ENCODE data around the gene SLC13A2. TPM values are rescaled to one million over a fixed set of nuclear protein-coding genes. Genes with fewer than 3 reads are reported as not detected.
"Not testable (repeated sequence)": the region's sequence is repeated elsewhere in the genome, so short reads cannot be mapped to it uniquely, and the experiment has no call there.

Gene SLC13A2
- not detected for polyA plus RNA-seq (2012; ENCODE audit: insufficient read depth, insufficient read length, low read depth)

- Histone ChIP-seq H3K9me3 (no peaks in the 10 kb centered on the region), H3K36me3 (no peaks in the 10 kb centered on the region), H3K27me3 (no peaks in the 10 kb centered on the region), H3K4me3 (ENCODE audit: low read depth, low read length) (no peak within 1 kb of the TSS), H3K4me1 (no peaks in the 10 kb centered on the region)
- TF ChIP-seq, protein P1, sequence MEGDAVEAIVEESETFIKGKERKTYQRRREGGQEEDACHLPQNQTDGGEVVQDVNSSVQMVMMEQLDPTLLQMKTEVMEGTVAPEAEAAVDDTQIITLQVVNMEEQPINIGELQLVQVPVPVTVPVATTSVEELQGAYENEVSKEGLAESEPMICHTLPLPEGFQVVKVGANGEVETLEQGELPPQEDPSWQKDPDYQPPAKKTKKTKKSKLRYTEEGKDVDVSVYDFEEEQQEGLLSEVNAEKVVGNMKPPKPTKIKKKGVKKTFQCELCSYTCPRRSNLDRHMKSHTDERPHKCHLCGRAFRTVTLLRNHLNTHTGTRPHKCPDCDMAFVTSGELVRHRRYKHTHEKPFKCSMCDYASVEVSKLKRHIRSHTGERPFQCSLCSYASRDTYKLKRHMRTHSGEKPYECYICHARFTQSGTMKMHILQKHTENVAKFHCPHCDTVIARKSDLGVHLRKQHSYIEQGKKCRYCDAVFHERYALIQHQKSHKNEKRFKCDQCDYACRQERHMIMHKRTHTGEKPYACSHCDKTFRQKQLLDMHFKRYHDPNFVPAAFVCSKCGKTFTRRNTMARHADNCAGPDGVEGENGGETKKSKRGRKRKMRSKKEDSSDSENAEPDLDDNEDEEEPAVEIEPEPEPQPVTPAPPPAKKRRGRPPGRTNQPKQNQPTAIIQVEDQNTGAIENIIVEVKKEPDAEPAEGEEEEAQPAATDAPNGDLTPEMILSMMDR (IDR thresholded peaks at IDR 0.05; ENCODE audit: low read depth, low read length) = no peak
- no peak for DNase-seq
Measured at GRCh38 chr17:28473542-28473941, at the start of gene SLC13A2. Gene SLC13A2 (plus strand): TSS chr17:28473644. CDS start chr17:28473713, 69 bp downstream.

DNA sequence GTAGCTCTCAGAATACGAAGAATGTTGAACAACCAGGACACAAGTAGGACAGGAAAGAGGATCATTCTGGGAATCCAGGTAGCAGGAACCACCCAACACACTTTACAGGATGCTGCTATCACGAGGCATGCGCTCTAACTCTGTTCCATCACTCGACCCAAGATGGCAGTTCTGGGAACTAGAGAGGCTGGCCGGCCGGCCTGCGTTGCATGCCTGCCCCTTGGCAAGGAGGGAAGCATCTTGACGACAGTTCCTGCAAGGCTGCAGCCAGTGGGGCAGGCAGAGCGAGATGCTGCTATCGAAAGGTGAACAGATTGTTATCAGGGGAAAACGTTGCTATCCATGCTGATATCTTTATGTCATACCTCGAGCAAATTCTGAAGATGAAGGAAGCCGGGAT is 48.2 kb upstream of the SLC13A2 start:
- Histone ChIP-seq H3K9me3 (no peaks in the 10 kb centered on the region), H3K27me3 (no peaks in the 10 kb centered on the region), H3K4me3 (ENCODE audit: low read depth, low read length) (no peak overlapping the region), H3K4me1 (no peaks in the 10 kb centered on the region), H3K36me3 (no peaks in the 10 kb centered on the region)
- TF ChIP-seq, protein P1 (IDR thresholded peaks at IDR 0.05; ENCODE audit: low read depth, low read length) = no peak
- no peak for DNase-seq

DNA sequence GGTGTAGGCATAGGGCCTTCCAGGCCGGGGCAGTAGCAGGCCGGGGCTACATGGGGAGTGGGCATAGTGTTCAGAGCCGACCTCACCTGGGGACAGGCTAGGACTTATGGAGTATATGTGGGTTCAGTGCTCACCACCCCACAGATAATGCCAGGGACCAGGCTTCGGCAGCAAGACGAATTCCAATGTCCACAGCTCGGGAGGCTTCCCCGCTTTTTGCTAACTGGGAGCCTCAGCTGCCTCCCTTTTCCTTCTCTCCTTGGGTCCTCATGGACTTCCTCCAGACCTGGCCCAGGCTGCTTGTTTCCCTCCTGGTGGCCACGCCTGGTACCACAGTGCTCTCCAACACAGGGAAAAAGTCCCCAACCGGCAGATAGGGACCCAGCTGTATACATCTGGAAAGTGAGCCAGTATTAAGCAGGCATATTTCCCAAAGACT is 47.3 kb upstream of the SLC13A2 start:
- Histone ChIP-seq H3K27me3 (no peaks in the 10 kb centered on the region), H3K4me1 (no peaks in the 10 kb centered on the region), H3K36me3 (no peaks in the 10 kb centered on the region), H3K9me3 (no peaks in the 10 kb centered on the region), H3K4me3 (ENCODE audit: low read depth, low read length) (no peak overlapping the region)
- TF ChIP-seq, protein P1 (IDR thresholded peaks at IDR 0.05; ENCODE audit: low read depth, low read length) = peak; percentile 42
- DNase-seq = peak; percentile 27

DNA sequence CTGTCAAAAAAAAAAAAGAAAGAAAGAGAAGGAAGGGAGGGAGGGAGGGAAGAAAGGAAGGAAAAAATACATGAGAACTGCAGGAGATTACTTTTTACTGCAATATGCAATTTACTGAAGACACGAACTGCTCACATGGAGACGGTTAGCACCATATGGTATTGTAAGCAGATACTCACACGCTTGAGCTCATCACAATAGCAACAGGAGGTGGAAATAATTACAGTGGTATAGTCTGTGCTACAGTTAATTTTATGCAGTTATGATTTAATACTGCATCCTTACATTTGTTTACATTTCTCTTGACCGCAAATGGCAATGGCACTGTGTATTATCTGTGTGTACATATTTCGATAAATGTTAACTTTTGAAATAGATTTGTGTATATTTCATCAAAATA is 46.1 kb upstream of the SLC13A2 start:
- Histone ChIP-seq H3K36me3 (no peaks in the 10 kb centered on the region), H3K4me1 (no peaks in the 10 kb centered on the region), H3K27me3 (0 out of 2 replicates have a peak, but pooled peaks cover 4% of the 10 kb centered on the region), H3K4me3 (ENCODE audit: low read depth, low read length) (no peak overlapping the region), H3K9me3 (no peaks in the 10 kb centered on the region)
- TF ChIP-seq, protein P1 (IDR thresholded peaks at IDR 0.05; ENCODE audit: low read depth, low read length) = no peak
- DNase-seq = no peak

DNA sequence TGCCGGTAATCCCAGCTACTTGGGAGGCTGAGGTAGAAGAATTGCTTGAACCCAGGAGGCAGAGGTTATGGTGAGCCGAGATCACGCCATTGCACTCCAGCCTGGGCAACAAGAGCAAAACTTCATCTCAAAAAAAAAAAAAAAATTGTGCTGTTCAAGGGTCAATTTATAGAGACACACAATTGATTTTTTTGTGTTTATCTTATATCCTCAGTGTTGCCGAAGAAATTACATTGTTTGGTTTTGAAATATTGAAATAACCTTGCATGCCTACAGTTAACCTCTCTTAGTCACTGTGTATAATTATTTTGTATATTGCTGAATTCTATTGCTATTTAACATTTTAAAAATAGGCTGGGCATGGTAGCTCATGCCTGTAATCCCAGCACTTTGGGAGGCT is 45.5 kb upstream of the SLC13A2 start:
- not testable (repeated sequence) for H3K9me3 ChIP-seq; H3K4me1 ChIP-seq; H3K4me3 ChIP-seq (ENCODE audit: low read depth, low read length); H3K27me3 ChIP-seq; DNase-seq; H3K36me3 ChIP-seq

DNA sequence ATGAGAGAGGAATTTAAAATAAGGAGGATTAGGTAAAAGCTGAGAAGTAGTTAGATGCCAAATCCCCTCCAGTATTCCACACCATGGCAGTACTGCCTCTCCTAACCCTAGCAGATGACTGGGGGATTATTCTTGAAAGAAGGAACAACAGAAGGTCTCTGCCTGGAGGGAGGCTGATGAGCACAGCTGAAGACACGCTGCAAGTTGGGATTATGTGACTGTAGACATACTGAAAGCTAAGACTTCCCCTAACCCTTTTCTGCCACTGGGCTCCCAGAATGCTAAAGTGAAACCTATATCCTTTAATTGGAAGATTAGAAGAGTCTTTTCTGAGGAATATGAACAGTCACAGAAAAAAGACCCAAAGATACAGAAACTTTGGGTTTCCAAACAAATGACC is 39.7 kb upstream of the SLC13A2 start:
- no peak overlapping the region for H3K4me3 ChIP-seq (ENCODE audit: low read depth, low read length)
- H3K9me3 ChIP-seq = no peaks in the 10 kb centered on the region
- no peak for DNase-seq
- no peaks in the 10 kb centered on the region for H3K36me3 ChIP-seq
- TF ChIP-seq, protein P1 (IDR thresholded peaks at IDR 0.05; ENCODE audit: low read depth, low read length) = no peak
- H3K4me1 ChIP-seq = no peaks in the 10 kb centered on the region
- 0 out of 2 replicates have a peak, but pooled peaks cover 4% of the 10 kb centered on the region for H3K27me3 ChIP-seq

- not testable (repeated sequence) for H3K27me3 ChIP-seq; DNase-seq; H3K4me1 ChIP-seq; H3K4me3 ChIP-seq (ENCODE audit: low read depth, low read length); H3K36me3 ChIP-seq; H3K9me3 ChIP-seq
Measured at GRCh38 chr17:28434326-28434725, 39.1 kb upstream of the SLC13A2 start.
